Transverse colon (tissue), 4 donors: Measurements from ENCODE around the gene OR51Q1. TPM values are rescaled to one million over a fixed set of nuclear protein-coding genes. Genes with fewer than 3 reads are reported as not detected.

Source experiments
- DNase-seq: peaks from one replicate; pipeline ENCODE4 v3.0.0-alpha.2; 2019
- H3K27ac ChIP-seq, 4 donors: fragments of 200-600 bp; sonication (generic); 2 replicates each; pipeline ENCODE4 v1.5.1; 2016 to 2018; ENCODE audit warnings: inconsistent platforms in 4 of 4
- H3K27me3 ChIP-seq: fragments of 200-600 bp; sonication (generic); 2 replicates; pipeline ENCODE4 v1.5.1; 2017; ENCODE audit warnings: inconsistent platforms
- H3K36me3 ChIP-seq, 4 donors: fragments of 200-600 bp; sonication (generic); 2 replicates each; pipeline ENCODE4 v1.5.1; 2017 to 2019; ENCODE audit warnings: inconsistent platforms in 4 of 4
- H3K4me1 ChIP-seq, 4 donors: fragments of 200-600 bp; sonication (generic); 2 replicates each; pipeline ENCODE4 v1.5.1; 2017 to 2020; ENCODE audit warnings: inconsistent platforms in 4 of 4
- H3K4me3 ChIP-seq, 4 donors: fragments of 200-600 bp; sonication (generic); 1 replicate in 1 of 4; 2 replicates in 3 of 4; pipeline versions ENCODE4 v1.5.1 to v1.6.1; 2017 to 2019; ENCODE audit warnings: inconsistent platforms in 4 of 4
- H3K9me3 ChIP-seq, 2 donors: fragments of 200-600 bp; sonication (generic); 2 replicates each; pipeline ENCODE4 v1.5.1; 2017 to 2019; ENCODE audit warnings: inconsistent platforms in 2 of 2
- CTCF ChIP-seq, 5 experiments: fragments of 200-600 bp in 3 of 5; fragments of 450-650 bp in 2 of 5; sonication (generic) in 3 of 5; IDR thresholded peaks; 1 replicate in 2 of 5; 2 replicates in 3 of 5; pipeline ENCODE4 v1.5.1; 2016 to 2017; ENCODE audit warnings: antibody characterized with exemption in 5 of 5, inconsistent platforms in 3 of 5, mild to moderate bottlenecking in 2 of 5, moderate library complexity in 1 of 5
- EP300 ChIP-seq: sonication (generic); formaldehyde crosslinking; IDR thresholded peaks from one replicate; pipeline ENCODE4 v1.6.1; 2017; ENCODE audit warnings: antibody characterized with exemption, low read depth
- POLR2A ChIP-seq: fragments of 450-650 bp; IDR thresholded peaks from one replicate; pipeline ENCODE4 v1.6.1; 2016; ENCODE audit warnings: antibody characterized with exemption, mild to moderate bottlenecking, moderate library complexity
- POLR2AphosphoS5 ChIP-seq, 3 donors: sonication (generic); formaldehyde crosslinking; IDR thresholded peaks; one replicate each; pipeline ENCODE4 v1.6.1; 2016; ENCODE audit warnings: antibody characterized with exemption in 3 of 3
- WGBS, 2 donors: methylation state at CpG; one replicate each; pipeline ENCODE4 v1.1.5; 2018; ENCODE audit warnings: low coverage in 1 of 2; 5-methylcytosine and 5-hydroxymethylcytosine counted together
- in situ Hi-C, 4 donors: fragments of 200-750 bp; cut with MboI; loops; one replicate each; pipeline versions ENCODE4 v1.15.0 to v1.15.1; 2017; ENCODE audit warnings: low sequenced_read_pairs in 3 of 4, low pct_ligation_motif_present in 1 of 4, low pct_unique_long_range_greater_than_20kb in 1 of 4
- intact Hi-C: fragments of 100-400 bp; cut with DNase I; formaldehyde crosslinking; loops from one replicate; pipeline ENCODE4 v1.15.1; 2023; ENCODE audit warnings: low total_unique reads
- total RNA-seq, 4 donors: library from RNA; depleted of rRNA; stranded (reverse); fragments of >200 nt; gene quantifications; one replicate each; pipeline ENCODE4 v1.1.0, GENCODE V29; 2016

The OR51Q1 gene
- total RNA-seq, 4 donors from 2014 or later, result not detected

- H3K4me3 ChIP-seq, result no peak overlapping the region
- H3K4me1 ChIP-seq, result no peaks in the 10 kb centered on the region
- intact Hi-C loops, result no loop called here
- in situ Hi-C loops, result no loop called here
- no peaks in the 10 kb centered on the region for H3K27me3 ChIP-seq
- no peaks in the 10 kb centered on the region for H3K9me3 ChIP-seq
- 75 to 79% methylated on average over 2 of the region's 2 CpGs for WGBS, 2 donors
- TF ChIP-seq EP300 (no peak), CTCF (IDR thresholded peaks at IDR 0.05) (no peak), POLR2A (no peak), POLR2AphosphoS5 (IDR thresholded peaks at IDR 0.05) (no peak)
- H3K36me3 ChIP-seq, result no peaks in the 10 kb centered on the region
- DNase-seq, result no peak
- H3K27ac ChIP-seq, result no peak overlapping the region
Observed at GRCh38 chr11:5390210-5390609, 31.7 kb upstream of the OR51Q1 start.

GRCh38 chr11:5394091-5394490, 27.8 kb upstream of the OR51Q1 start:
- TF ChIP-seq CTCF (IDR thresholded peaks at IDR 0.05) (no peak), POLR2AphosphoS5 (IDR thresholded peaks at IDR 0.05) (no peak), POLR2A (no peak)
- Histone ChIP-seq H3K27me3 (no peaks in the 10 kb centered on the region), H3K36me3 (no peaks in the 10 kb centered on the region)

GRCh38 chr11:5398936-5399335, 23.0 kb upstream of the OR51Q1 start:
- no peaks in the 10 kb centered on the region for H3K27me3 ChIP-seq
- no peaks in the 10 kb centered on the region for H3K9me3 ChIP-seq
- H3K4me1 ChIP-seq, result no peaks in the 10 kb centered on the region
- intact Hi-C loops, result no loop called here
- TF ChIP-seq POLR2AphosphoS5 (IDR thresholded peaks at IDR 0.05) (no peak), CTCF (IDR thresholded peaks at IDR 0.05) (no peak), POLR2A (no peak), EP300 (no peak)
- in situ Hi-C loops, result no loop called here
- H3K4me3 ChIP-seq, result no peak overlapping the region
- H3K36me3 ChIP-seq, result no peaks in the 10 kb centered on the region
- DNase-seq, result no peak
- H3K27ac ChIP-seq, result no peak overlapping the region

More at GRCh38 chr11:5394091-5394490, 27.8 kb upstream of the OR51Q1 start:
- Histone ChIP-seq H3K4me3 (no peak overlapping the region), H3K4me1 (no peaks in the 10 kb centered on the region), H3K27ac (no peak overlapping the region), H3K9me3 (no peaks in the 10 kb centered on the region)
- DNase-seq, result no peak
- intact Hi-C loops (no loop called here), in situ Hi-C loops (no loop called here)

- H3K4me1 ChIP-seq, result no peaks in the 10 kb centered on the region
- H3K4me3 ChIP-seq, result no peak overlapping the region
- intact Hi-C loops, result no loop called here
- in situ Hi-C loops, result no loop called here
- no peak for DNase-seq
- no peak for TF ChIP-seq EP300
- TF ChIP-seq POLR2AphosphoS5 (IDR thresholded peaks at IDR 0.05), result no peak
- TF ChIP-seq POLR2A, result no peak
- no peak for TF ChIP-seq CTCF (IDR thresholded peaks at IDR 0.05)
- no peaks in the 10 kb centered on the region for H3K9me3 ChIP-seq
- H3K27ac ChIP-seq, result no peak overlapping the region
- no peaks in the 10 kb centered on the region for H3K27me3 ChIP-seq
- H3K36me3 ChIP-seq, result no peaks in the 10 kb centered on the region
Observed at GRCh38 chr11:5405173-5405572, 16.7 kb upstream of the OR51Q1 start.
